GM18861 (cell line): ENCODE measurements around the gene PPARD.
"Not testable (repeated sequence)": the region's sequence is repeated elsewhere in the genome, so short reads cannot be mapped to it uniquely, and the experiment has no call there.

Experiments used
- ATAC-seq: cut with Tn5 transposase; IDR thresholded peaks from one replicate; pipeline ENCODE4 v1.9.1; 2021; ENCODE audit not compliant: unreplicated experiment

The PPARD gene

DNA sequence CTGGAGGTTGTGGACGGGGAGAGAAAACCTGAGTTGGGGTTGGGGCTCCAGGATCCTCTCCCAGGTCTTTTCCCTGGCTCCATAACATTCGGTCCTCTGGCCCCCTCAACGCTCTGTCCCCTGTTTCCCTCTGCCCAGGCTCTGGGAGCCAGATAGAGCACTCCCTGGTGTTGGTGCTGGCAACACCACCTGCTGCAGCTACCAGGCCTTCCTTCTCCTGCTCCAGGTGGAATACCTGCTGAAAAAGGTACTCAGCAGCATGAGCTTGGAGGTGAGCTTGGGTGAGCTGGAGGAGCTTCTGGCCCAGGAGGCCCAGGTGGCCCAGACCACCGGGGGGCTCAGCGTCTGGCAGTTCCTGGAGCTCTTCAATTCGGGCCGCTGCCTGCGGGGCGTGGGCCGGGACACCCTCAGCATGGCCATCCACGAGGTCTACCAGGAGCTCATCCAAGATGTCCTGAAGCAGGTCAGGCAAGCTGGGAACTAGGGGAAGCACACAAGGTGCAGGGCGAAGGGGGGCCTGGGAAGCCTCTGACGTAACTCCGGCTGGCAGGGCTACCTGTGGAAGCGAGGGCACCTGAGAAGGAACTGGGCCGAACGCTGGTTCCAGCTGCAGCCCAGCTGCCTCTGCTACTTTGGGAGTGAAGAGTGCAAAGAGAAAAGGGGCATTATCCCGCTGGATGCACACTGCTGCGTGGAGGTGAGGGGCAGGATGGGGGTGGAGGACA lies 30.1 kb upstream of the PPARD start:
- ATAC-seq, result no peak

DNA sequence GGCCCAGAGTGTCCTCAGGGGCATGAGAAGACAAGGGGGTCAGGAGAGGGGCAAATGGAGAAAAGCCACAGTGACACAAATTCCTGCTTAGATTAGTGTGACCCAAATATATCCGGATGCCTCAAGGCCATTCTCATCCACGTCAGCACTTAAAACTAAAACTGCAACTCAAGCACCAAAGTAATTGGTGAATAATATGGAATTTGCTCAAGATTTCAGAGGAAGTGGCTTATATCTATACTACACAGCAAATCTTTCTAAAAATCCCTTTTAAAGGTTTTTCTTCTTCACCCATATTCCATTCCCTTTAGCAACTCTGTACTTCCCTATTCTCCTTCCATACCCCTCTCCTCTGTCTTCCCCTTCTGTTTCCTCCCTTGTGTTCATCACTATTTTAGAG lies 29.6 kb upstream of the PPARD start:
- no peak for ATAC-seq

DNA sequence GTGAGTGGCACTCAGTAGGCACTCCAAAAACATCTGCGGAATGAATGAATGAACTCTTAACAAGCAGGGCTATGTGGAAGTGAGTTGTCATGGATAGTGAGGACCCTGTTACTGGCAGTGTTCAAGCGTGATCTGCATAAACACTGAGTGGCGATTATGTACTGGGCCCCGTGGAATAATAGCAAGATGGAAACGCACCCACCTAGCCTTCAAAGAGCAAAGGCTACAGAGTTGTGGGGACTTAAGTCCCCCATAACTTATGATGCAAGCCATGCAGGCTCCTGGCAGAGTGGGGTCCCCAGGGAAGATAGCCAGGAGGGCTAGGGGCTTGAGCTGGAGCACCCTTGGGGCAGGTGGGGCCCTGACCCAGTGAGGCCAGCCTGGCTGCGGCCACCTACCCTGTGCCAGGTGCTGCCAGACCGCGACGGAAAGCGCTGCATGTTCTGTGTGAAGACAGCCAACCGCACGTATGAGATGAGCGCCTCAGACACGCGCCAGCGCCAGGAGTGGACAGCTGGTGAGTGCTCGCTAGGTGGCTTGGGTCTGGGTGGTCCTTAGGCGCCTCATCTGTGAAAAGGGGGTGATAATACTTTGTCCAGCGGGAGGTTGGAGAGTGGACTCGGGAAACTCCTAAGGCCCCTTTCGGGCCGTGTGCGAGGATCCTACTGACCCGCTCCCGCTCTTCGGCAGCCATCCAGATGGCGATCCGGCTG lies 24.7 kb upstream of the PPARD start:
- ATAC-seq, result no peak

DNA sequence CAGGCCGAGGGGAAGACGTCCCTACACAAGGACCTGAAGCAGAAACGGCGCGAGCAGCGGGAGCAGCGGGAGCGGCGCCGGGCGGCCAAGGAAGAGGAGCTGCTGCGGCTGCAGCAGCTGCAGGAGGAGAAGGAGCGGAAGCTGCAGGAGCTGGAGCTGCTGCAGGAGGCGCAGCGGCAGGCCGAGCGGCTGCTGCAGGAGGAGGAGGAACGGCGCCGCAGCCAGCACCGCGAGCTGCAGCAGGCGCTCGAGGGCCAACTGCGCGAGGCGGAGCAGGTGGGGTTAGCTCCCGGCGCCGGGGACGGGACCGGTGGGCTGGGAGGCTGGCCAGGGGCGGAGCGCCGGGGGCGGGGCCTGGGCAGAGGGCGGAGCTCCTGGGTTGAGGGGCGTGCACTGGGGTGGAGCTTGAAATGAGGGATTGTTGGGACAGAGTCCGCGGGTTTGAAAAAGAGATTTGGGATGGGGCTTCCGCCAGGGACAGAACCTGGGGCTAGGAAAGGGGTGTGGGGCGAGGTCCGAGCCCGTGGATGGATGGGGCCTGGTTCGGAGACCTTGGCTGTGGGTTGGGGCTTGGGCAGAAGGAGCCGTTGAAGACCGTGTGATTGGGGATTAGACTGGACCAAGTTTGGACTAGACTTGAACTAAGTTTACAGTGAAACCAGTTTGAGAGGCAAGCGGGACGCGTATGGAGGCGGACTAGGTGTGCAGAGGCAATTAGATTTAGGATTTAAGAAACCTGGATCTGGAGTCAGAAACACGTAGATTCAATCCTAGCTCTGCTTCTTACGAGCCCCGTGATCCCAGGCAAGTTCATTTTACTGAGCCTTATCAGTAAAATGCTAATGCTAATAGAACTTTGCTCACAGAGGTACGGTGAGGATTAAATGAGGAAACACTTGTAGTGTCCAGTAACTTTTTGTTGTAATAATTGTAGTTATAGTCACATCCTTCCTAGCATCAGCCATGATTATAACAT lies 23.9 kb upstream of the PPARD start:
- ATAC-seq, result no peak

DNA sequence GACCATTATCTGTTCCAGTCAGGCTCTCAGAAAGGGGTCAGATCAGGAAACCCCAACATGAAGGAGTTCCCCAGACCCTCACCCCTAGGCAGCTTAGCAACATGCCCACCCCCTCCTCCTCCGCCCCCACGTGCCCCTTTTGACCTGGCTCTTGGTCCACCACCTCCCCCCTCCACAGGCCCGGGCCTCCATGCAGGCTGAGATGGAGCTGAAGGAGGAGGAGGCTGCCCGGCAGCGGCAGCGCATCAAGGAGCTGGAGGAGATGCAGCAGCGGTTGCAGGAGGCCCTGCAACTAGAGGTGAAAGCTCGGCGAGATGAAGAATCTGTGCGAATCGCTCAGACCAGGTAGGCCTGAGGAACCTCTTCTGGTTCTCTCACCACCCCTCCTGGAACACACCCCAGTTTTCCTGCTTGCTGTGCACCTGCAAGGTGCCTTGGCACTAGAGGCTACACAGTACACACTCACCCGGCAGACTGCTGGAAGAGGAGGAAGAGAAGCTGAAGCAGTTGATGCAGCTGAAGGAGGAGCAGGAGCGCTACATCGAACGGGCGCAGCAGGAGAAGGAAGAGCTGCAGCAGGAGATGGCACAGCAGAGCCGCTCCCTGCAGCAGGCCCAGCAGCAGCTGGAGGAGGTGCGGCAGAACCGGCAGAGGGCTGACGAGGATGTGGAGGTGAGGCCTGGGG lies 22.9 kb upstream of the PPARD start:
- no peak for ATAC-seq

DNA sequence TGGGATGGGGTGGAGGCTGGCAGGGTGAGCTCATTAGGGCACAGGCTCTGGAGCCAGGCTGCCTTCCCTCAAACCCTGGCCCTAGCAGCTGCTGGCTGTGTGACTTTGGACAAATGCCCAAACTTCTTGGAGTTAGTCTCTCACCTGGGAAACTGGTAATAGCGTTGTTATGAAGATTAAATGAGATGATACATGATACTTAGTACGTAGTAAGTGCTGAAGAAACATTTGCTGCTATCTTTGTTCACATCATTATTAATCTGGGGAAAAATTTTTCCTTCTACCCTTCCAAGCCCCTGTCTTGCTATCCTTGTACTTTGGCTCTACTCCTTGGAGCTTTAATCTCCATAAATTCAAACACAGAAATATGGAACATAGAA lies 22.3 kb upstream of the PPARD start:
- ATAC-seq, result no peak

DNA sequence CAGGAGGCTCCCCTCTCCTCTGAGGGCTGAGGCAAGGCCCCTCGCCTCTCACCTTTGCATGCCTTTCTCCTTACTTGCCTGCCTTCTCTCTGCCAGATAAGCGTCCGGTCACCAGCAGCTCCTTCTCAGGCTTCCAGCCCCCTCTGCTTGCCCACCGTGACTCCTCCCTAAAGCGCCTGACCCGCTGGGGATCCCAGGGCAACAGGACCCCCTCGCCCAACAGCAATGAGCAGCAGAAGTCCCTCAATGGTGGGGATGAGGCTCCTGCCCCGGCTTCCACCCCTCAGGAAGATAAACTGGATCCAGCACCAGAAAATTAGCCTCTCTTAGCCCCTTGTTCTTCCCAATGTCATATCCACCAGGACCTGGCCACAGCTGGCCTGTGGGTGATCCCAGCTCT lies 21.3 kb upstream of the PPARD start:
- no peak for ATAC-seq

DNA sequence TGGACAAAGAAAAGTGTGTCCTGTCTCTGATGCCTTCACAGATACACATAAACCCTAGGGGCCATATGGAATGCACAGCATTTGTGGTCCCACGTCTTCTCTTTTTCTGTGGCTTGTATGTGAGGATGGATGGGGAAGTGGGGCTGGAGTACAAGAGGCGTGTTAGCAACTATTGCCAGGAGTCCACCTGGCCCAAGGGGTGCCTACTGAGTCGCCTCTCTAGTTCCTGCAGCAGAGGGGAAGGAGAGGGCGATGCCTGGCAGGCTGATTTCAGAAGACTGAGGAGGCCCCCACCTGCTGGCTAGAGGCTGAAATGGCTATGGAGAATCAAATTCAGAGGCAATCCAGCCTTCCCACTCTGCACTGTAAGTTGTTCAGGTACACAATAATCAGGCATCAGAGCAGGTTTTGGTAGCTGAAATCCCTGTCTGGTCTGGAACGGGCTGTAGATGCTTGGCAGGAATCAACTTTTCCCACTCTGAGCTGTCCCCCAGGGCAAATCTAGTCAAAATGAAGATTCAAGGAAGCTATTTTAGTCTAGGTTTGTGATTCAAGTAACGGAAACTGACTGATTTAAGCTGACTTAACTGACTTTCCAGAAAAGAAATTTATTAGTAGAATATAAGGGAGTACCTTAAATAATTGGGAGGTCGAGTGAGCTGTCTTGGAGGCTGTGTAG lies 14.9 kb upstream of the PPARD start:
- peak; percentile 59 for ATAC-seq

DNA sequence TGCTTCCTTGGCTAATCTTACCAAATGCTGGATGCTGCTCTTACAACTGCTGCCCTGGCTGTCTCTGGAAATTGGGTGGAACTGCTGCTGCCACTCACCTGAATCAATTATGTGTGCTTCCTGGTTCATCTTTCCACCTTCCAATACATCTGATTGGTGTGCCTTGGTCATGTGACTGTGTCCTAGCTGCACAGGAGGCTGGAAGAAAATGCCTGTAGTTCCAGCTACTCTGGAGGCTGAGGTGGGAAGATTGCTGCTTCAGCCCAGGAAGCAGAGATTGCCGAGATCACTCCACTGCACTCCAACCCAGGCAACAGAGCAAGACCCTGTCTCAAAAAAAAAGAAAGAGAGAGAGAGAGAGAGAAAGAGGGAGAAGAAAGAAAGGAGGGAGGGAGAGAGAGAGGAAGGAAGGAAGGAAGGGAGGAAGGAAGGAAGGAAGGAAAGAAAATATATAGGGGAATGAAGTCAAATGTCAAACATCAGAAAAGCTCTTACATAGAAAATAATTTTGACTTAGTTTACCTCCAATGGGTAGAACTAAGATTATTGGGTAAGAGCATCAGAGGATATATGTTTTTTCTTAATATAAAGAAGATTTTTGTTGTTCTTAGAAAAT lies 14.1 kb upstream of the PPARD start:
- no peak for ATAC-seq

DNA sequence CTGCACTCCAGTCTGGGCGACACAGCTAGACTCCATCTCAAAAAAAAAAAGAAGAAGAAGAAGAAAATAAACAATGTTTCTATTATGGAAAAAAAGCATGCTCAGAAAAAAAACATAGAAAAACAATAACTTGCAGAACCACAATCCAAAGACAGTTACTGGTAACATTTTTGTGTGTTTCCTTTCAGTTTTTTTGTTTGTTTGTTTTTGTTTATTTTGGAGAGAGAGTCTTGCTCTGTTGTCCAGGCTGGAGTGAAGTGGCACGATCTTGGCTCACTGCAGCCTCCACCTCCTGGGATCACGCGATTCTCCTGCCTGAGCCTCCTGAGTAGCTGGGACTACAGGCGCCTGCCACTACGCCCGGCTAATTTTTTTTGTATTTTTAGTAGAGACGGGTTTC lies 13.4 kb upstream of the PPARD start:
- not testable (repeated sequence) for ATAC-seq

DNA sequence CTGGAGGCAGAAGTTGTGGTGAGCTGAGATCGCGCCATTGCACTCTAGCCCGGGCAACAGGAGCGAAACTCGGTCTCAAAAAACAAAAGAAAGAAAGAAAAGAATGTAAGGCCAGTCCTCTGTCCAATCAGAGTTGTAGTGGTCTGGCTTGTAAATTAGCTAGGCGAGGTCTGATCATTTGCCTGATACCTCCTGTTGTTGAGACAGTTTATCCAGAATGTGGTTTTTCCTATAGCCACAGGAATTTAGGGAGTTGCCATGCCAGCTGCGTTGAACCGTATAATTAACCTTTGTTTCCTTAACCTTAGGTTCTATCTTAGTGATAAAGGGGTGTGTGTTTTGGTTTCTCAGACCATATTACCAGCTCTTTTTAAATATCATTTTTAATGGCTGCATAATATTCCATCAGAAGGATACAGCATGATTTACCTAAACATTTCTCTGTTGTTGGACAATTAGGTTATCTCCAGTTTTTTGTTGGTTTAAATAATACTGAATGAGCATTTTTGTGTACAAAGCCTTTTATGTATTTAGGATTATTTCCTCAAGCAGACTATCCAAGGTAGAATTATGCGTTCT lies 11.7 kb upstream of the PPARD start:
- no peak for ATAC-seq

DNA sequence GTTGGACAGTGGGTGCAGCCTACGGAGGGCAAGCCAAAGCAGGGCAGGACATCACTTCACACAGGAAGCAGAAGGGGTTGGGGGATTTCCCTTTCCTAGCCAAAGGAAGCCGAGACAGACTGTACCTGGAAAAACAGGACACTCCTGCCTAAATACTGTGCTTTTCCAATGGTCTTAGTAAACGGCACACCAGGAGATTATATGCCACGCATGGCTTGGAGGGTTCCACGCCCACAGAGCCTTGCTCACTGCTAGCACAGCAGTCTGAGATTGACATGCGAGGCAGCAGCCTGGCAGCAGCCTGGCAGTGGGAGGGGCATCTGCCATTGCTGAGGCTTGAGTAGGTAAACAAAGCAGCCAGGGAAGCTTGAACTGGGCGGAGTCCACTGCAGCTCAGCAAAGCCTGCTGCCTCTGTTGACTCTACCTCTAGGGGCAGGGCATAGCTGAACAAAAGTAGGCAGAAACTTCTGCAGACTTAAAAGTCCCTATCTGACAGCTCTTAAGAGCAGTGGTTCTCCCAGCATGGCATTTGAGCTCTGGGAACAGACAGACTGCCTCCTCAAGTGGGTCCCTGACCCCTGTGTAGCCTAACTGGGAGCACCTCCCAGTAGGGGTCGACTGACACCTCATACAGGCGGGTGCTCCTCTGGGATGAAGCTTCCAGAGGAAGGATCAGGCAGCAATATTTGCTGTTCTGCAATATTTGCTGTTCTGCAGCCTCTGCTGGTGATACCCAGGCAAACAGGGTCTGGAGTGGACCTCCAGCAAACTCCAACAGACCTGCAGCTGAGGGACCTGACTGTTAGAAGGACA lies 10.1 kb upstream of the PPARD start:
- not testable (repeated sequence) for ATAC-seq

DNA sequence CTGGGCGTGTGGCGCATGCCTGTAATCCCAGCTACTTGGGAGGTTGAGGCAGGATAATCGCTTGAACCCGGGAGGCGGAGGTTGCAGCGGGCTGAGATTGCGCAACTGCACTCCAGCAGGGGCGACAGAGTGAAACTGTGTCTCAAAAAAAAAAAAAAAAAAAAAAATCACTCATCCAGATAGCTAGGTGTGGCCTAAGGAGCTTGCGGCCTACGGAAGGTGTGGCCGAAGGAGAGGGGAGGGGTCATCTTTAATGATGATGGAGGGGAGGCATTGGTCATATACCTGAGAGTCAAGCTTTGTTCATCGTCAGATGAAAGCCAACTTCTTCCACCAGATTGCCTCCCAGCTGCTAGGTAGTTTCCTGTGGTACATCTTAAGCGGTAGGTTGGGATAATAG lies 801 bp upstream of the PPARD start:
- ATAC-seq, result no peak

DNA sequence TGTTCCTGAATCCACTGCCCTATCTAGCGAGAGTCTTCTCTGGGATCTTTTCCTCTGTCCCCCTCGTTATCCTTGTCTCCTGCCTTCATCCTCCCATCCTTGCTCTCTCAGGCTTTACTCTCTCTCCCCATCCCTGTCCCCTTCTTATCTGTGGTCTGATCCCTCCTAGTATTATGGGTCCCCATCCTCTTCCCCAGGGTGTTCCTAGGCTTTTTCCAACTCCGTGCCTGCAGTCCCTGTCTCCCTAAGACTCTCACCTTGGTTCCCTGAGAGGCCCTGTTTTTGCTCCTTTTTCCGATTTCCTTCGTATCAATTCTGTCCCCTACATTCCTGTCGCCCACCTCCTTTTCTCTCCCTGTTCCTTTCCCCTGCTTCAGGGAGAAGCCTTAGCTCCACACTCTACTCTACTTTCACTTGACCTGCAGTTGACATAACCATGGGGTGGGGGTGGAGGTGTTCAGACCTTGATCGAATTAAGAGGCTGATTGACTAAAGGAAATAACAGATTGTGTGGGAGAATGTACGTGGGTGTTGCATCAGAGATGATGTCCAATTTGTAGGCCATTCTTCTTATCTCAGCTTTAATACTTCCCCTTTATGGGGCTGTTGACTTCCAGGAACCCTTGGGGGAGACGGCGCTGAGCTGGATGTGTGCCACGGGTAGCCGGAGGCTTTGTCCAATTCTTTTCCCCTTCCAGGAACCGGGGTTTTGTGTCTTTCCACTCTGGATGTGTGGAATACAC lies 905 bp downstream of the PPARD start:
- ATAC-seq, result no peak

DNA sequence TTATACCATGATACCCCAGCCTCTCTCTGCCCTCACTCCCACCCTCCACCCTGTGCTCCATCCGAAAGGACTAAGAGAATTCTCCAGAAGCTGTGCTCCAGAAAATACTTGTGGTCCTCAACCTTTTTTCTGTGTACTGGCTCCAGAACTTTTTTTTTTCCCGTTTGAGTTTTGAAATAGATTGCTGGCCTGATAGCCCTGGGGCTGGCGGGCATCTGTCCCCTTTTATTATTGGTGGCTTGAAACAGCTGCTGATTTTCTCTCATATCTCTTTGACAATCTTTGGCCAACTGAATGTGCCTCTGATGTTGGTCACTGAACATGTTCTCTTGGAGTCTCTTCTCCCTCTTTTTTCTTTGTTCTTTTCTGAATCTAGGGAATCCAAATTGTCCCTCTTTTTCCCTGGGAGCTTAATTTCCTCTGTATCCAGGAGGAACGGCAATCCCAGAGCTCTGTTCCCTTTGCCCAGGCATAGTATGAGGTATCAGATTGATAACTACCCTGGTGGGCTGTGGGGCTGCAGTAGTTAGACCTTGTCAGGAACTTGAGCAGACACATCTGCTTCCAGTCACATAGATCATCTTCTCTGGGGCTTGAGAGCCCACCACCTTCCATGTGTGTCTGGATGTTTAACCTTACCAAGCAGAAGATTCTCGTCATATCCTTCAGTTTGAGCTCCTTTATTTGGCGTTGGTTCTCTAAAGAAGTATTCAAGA lies 1.6 kb downstream of the PPARD start:
- no peak for ATAC-seq

DNA sequence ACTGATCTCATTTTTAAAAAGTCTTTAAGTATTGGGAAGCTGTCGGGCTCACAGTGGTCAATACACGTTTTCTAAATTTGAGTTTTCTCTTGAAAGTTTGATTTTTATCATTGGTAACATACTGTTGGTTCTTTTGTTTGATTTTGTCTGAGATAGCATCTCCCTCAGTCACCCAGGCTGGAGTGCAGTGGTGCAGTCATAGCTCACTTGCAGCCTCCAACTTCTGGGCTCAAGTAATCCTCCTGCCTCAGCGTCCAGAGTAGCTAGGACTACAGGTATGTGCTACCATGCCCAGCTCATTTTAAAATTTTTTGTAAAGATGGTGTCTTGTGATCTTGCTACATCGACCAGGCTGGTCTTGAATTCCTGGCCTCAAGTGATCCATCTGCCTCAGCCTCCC lies 9.1 kb downstream of the PPARD start:
- ATAC-seq, result no peak

DNA sequence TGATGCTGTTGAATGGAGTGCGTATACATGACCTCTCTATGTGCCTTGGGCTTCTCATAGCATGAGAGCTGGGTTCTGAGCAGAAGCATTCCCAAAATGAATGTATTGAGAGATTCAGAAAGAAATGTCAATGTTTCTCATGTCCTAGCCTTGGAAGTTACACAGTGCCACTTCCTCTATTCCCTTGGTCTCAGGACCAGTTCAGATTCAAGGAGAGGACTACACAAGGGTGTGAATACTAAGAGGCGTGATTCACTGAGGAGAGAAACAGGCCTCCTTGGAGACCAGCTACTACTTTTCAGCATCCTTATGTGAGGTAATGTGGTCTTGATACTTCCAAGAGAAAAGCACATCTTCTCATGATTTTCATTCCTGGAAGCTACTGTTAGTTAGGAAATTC lies 10.4 kb downstream of the PPARD start:
- no peak for ATAC-seq
